ENCODE measurements around the gene TNFRSF1B. TPM values are rescaled to one million over a fixed set of nuclear protein-coding genes. Genes with fewer than 3 reads are reported as not detected.
A peak's percentile ranks its signal among the peaks of the same experiment; 100 is the strongest.

Gene TNFRSF1B
- total RNA-seq, 1 donor from 2014 or later = 10.7 TPM

DNA sequence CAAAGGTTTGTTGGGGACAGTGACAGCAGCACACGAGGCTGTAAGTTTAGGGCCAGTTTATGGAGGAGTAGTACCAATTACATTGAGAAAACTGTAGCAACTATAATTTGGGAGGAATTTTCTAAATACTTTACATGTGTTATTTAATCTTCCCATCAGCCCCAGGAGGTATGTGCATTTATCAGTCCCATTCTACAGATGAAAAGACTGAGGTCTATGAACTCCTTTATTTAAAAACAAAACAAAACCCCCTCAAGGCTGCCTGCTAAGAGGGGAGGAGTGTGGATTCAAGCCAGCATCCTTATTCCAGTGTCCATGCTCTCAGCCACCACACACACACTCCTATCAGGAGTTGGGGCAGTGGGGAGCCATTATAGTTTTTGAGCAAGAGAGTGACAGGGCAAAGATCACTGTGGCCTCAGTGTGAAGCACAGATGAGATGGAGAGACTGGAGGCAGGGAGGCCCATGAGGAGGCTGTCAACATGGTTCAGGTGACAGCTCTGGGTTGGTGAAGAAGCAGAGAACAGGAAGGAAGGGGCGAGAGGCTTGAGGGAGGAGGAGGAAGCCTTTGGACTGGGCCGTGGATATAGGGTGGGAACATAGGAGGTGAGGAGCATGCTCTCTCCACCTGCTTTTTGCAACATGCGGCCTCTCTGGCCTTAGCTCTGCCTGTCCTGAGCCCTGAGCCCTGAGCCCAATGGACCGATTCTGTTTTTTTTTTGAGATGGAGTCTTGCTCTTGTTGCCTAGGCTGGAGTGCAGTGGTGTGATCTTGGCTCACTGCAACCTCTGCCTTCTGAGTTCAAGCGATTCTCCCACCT, 9.7 kb downstream of the TNFRSF1B start:
- DNase-seq = no peak

DNA sequence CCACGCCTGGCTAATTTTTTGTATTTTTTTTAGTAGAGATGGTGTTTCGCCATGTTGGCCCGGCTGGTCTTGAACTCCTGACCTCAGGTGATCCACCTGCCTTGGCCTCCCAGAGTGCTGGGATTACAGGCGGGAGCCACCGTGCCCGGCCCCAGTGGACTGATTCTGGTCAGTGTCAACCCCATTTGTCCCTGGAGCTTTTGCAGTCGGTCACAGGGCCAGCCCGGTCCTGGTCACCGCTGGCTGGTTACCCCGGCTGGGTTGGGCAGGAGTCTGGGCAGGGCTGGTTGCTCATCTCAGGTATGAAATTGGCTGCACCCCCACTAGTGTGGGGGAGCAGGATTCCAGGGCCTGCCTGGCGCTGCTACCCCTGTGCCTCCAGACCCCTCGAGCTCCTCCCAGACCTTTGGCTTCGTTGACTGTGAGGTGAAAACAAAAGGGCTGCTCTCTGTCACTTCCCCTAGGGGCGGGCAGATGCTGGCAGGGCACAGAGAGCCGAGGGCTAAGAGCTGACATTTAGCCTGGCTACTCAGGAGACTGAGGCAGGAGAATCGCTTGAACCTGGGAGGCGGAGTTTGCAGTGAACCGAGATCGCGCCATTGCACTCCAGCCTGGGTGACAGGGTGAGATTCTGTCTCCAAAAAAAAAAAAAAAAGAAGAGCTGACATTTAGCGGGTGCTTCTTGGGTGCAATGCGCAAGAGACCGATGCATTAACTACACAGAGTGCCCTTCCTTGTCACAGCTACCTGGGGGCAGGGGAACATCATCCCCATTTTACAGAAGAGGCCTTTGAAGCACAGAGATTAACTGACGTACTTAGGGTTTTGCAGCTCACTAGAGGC, 10.6 kb downstream of the TNFRSF1B start:
- DNase-seq = no peak

DNA sequence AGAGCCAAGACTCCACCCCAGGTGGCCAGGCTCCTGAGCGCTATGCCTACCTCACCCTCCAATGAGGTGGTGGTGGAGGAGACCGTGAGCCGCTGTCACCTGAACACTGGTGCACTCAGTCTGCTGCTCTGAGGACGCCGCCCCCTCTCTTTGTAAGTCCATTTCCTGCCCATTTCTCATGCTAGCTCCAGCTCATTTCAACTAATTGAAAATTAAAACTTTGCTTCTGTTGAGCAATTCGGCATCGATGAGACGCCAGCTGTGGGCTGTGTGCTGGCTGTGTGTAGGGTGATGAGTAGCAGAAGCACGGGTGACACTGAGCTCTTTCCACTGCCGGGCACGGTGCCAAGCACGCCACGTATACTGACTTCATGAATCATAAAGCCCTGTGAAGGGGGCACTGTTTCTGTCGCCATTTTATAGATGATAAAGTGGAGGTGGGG, 11.2 kb downstream of the TNFRSF1B start:
- peak; percentile 61 for DNase-seq

DNA sequence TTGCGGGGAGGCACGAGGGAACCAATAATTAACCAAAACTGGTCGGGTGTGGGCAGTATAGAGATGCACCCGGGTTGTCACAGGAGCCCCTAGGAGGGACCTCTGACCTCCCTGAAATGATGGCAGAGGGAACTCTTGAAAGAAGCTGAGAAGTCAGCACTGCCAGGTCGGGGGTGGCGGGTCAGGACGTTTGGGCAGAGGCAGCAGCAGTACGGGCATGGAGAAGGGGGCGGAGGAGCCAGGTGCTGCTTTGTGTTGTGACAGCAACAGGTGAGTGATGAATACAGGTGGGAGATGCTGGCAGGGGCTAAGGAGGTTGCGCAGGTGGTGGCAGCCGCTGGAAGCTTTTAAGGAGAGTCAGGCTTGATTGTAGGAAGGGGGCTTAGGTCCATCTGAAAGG, 11.7 kb downstream of the TNFRSF1B start:
- no peak for DNase-seq

DNA sequence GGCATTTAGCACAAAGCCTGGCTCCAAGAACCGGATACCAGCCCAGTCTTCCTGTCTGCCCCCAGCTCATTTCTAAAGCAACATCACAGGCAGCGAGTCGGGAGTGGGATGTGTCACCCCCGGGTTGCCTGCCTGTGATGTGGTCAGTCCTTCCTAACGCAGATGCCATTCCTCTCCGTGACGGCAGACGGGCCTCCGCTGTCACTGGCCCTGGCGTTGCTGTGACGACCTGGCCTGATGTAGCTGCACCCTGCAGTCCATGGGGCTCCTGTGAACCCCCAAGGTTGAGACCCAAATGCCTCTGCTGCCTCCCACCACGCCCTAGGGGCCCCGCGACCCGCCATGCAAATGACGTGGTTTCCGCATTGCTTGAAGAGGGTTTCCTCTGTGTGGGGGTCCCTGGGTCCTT, 12.3 kb downstream of the TNFRSF1B start:
- DNase-seq = no peak

DNA sequence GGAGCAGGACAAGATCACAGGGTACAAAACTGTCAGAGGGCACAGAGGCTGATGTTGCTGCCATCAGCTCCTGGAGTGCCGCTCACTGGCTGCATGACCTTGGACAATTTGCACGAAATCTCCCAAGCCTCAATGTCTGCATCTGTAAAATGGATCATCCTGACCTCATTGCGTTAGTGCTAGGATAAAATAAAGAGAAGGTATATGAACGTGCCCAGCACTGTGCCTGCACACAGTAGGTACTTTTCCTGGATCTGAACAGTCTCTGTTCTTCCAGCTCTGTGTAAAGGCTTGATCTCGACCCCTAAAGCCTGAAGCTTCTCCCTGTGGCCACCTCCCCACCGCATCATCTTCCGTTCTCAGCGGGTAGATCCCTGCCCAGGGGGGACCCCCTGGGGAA, 12.9 kb downstream of the TNFRSF1B start:
- DNase-seq = no peak

DNA sequence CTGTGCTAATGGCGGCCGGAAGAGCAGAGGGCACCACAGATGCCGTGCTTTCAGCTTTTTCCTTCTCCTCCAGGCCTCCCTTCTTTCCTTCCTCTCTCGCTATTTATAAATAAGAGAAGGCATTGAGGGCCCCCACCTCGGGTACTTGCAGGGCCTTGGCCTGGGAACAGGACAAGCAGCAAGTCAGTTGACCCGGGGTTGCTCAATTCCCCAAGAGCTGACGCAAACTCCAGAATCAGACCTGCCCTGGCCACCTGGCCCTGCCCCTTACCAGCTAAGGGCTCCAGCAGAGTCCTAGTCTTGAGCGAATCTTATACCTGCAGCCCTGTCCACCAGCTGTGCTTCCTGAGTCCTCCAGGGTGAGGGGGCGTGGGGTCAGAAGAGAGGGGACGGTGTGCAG, 13.5 kb downstream of the TNFRSF1B start:
- no peak for DNase-seq

DNA sequence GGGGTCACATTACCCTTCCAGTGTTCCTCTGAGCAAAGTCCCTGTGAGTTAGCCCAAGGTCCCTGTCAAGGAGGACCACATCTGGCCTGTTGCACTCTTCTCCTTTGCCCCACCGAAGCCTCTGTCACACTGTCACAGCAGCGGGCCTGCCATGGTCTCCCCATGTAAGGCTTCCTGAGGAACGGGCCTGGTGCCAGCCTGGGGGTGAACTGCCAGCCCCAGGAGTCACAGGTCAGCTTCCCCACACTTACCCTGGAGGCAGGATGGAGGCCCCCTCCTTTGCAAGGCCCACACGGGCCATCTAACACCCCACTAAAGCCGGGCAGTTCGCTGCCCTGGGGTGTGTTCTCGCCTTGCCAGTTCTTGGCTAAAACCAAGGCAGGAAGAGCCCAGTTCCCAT, 14.1 kb downstream of the TNFRSF1B start:
- no peak for DNase-seq

DNA sequence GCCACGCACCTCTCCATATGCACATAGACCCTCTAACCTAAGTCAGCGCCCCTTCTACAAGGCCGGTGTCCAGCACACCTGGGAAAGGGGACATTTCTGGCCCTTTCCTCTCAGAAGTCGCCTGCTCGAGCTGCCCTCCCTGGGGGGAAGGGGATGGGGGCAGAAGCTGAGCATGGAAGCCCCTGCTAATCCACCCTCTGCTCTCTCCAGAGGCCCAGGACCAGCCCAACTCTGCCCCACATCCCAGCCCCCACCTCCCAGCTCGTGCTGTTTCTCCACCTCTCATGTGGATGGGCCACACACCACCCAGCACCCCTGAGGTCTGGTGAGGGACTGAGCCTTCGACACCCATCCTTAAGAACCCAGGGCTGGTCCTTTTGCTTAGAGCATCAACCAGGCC, 14.8 kb downstream of the TNFRSF1B start:
- no peak for DNase-seq

DNA sequence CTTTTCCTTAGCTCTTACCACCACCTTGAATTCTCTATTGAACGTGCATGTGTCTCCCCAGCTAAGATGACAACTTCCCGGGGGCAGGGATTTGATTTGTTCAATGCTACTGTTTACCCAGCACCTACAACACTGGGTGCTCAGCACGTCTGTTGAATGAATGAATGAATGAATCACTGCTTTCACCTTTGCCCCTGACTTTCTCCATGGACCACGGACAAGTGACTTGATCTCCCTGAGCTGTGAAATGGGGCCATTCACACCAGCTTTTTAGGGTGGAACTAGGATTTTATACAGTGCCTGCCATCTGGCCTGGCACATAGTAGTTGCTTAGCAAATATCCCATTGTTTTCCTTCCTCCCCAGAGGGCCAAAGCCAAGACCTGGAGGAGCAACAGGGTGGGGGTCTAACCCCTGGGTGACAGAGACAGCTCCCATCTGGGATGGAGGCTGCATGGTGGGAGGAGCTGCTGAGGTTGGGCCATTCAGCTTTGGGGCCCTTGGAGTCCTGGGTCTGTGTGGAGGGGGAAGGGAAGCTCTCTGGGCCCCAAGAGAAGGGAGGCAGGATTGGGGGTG, 15.7 kb downstream of the TNFRSF1B start:
- no peak for DNase-seq

DNA sequence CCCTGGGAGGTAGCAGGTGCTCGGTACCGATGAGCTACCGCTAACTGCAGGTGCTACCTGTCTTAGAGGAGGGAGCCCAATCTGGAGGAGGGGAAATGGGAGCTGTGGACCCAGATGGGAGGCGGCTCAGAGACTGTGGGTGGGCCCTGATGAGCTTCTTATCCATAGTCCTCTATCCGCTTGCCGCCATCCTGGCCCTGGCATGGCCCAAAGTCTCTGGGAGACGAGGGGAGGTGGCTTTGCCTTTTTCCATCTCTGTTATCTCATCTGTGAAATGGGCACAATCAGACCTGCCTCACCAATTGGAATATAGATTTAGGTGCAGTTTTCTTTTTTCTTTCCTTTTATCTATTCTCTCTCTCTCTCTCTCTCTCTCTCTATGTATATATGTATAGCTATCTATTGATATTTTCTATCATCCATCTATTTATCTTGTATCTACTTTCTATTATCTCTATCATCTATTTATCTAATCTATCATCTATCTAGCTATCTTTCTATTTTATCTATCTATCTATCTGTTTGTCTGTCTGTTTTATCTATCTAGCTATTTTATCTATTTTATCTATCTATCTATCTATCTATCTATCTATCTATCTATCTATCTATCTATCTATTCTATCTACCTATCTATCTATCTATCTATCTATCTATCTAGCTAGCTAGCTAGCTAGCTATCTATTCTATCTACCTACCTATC, 16.5 kb downstream of the TNFRSF1B start:
- DNase-seq = no peak

DNA sequence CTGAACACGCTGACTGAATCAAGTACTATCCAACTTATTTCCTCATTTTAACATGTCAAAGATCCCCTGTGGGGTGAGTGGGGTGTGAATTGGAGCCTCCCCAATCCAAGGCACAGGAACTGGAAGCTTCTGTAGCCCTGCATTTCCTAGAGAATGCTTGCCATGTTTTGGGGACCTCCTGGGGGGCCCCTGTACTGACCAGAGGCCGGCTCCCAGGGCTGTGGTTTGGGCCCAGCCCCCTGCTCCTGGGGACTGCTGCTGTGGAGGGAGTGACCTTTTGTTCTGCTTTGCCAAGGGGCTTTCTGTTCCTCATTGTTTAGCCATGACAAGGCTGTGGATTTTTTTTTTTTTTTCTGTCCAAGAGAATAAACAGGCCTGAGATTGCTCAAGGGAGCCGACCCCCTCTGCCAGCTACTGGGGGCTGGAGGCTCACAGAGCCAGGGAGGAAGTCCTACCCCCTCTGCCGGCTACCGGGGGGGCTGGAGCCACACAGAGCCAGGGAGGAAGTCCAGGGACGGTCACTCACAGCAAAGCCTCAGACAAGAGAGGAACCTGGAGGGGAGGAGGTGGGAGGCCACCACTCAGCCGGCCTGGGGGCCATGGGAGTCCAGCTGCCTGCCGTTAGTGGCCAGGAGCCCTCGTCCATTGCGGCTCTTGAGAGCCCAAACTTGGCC, 17.4 kb downstream of the TNFRSF1B start:
- DNase-seq = peak; percentile 70

DNA sequence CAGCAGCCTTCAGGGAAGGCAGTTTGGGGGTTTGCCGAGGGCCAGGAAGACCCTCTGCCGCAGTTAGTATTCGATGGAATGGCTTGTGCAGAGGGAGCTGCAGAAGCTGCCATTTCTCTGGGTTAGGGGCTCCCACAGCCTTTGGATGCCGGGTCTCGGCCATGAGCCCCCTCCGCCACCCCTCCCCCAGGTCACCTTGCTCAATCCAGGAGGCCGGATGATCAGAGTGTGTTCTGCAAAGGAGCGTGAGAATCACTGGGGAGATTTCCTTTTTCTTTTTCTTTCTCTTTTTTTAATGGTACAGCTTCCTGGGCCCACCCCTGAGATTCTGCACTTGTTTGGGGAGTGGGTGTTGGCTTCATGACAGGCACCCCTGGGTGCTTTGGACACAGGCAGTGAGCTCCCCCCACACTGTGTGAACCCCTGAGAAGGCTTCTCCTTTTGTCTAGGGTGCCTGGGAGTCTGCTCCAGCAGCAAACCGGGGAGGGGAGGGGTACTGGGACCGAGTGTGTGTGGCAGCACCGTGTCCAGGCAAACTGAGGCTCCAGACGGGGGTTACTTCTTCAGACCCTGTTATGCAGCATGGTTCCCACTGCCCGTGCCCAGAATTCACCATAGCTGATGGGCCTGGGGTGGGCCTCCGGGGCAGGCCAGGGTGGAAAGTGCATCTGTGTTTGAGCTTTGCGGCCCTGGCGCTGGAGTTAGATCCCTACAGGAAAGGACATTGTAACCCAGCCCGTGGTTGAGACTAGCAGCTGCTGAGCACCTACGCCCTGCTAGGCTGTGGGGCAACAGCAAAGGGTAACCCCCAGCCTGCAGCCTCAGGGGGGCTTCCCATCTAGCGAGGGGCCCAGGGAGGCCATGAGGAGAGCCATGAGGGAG, 18.5 kb downstream of the TNFRSF1B start:
- DNase-seq = peak; percentile 39

DNA sequence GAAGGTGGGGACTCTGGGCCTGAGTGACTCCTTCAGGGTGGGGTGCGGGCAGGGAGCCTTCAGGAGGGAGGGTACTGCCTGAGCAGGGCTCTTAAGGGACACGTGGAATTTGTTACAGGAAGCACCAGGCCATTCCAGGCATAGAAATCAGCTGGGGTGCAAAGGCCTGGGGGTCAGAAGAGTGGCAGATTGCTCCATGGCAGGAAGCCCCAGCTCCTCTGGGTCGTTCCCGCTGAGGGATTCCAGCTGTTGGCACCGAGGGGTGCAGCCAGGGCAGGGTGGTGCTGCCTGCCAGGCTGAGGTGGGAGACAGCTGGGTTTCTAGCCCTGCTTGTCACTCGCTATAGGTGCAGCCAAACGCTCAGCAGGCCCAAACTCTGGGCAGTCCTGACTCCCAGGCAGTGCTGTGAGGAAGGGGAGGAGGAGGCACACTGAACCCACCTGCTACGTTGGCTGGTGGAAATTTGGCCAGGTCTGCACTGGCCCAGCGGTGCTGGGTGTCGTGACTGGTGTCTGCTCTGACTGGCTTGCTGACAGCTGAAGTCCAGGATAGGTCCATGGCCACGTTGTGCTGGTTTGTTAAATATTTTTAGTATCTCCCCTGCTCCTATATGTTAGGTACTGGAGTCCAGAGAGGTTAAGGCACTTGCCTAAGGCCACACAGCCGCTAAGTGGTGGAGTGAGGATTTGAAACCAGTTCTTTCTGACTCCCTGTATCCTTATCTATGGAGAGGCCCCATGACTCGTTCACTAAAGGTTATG, 19.3 kb downstream of the TNFRSF1B start:
- DNase-seq = no peak

DNA sequence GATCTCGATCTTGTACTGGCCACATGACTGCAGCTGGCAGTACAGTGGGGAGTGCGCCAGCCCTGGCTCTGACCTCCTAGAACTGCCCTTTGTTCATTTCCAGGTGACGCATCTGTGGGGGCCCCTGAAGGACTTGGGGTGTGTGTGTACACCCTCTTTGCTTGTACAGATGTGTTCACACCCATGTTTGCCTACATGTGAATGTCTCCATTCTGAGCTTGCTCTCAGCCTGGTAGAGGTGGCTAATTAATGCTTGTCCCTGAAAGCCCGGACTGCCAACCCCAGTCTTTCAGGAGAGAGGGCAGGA, 19.8 kb downstream of the TNFRSF1B start:
- no peak for DNase-seq

DNA sequence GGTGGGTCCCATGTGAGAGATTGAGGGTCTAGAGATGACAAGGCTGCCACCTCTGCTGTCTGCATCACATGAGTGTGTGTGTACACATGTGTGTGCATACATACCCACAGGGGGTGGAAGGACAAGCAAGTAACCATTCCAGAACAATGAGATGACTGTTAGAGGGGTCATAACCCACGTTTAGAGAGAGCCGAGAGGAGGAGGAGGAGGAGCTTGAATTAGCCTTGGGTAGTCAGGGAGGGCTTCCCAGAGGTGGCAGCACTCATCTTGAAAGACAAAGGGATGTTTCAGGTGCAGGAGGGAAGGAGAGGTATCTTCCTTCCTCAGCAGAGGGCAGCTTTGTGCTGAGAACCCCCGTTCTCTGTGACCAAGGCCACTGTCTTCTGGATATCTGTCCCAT, 21.3 kb downstream of the TNFRSF1B start:
- no peak for DNase-seq

DNA sequence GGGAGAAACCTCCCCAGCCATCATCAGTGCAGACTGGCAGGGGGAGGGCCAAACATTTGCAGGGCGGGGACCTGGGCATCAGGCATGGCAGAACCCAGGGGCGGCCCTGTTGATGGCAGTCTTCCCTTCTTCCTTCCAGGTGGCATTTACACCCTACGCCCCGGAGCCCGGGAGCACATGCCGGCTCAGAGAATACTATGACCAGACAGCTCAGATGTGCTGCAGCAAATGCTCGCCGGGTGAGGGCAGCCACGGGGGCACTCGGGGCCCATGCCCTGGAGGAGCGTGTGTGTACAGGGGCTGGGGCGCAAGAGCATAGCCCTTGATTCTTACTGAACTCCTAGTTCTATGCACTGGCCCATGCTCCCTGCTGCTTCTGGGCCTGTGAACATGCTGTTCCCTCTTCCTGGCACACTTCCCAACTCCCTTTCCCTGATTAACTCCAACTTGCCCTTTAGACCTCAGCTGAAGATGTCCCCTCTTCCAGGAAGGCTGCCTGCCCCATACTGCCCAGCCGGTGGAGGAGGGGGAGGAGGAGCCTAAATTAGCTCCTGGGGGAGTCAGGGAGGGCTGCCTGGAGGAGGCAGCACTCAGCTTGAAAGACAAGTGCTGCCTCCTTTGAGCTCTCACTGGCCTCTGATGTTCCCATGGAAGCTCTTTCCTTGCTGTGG, 22.0 kb downstream of the TNFRSF1B start:
- DNase-seq = no peak

DNA sequence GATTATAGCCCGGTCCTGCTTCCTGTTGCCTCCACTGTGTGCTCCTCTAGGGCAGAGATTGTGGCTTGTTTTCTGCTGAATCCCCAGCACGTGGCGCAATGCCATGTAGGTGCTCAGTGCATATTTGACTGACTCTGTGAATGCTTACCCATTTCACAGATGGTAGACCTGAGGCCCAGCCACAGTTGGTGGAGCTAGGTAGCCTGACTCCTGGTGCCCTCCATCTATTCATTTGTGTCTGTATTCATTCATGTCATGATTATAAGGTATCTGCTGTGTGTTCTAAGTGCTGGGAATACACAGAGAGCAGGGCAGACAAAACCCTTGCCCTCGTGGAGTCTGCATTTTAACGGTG, 22.5 kb downstream of the TNFRSF1B start:
- DNase-seq = no peak

DNA sequence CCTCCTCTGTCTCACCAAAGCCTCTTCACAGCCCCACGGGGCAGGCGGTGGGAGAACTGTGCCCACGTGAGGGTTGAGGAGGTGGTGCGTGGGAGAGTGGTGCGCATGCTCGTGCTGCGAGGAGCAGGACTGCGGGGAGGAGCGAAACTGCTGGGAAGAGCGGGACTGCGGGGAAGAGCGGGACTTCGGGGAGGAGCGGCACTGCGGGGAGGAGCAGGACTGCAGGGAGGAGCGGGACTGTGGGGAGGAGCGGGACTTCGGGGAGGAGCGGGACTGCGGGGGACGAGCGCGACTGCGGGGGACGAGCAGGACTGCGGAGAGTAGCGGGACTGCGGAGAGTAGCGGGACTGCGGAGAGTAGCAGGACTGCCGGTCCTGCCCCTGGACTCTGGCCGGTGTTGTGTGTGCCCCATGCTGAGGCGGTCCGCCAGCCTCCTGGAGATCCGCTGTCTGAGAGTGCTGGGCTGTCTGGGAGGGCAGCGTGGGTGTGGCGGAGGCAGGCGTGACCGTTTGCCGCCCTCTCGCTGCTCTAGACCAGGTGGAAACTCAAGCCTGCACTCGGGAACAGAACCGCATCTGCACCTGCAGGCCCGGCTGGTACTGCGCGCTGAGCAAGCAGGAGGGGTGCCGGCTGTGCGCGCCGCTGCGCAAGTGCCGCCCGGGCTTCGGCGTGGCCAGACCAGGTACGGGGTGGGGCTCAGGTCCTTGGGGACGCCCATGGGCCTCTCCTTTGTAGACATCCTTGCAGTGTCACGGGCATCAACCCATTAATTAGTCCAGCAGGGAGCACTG, 24.6 kb downstream of the TNFRSF1B start:
- DNase-seq = no peak
